WTC11 (cell line): ENCODE measurements around the gene SH3GLB2. TPM values are rescaled to one million over a fixed set of nuclear protein-coding genes. Genes with fewer than 3 reads are reported as not detected.

Source experiments
- ATAC-seq: fragments of 200-7000 bp; cut with Tn5 transposase; 2 replicates; pipeline ENCODE4 v1.10.0; 2021; ENCODE audit warnings: mild to moderate bottlenecking, moderate library complexity
- CTCF ChIA-PET: fragments of 300-600 bp; sonication (Branson Sonifier 250); formaldehyde crosslinking; loops from one replicate; lab custom pipeline; 2021; ENCODE audit warnings: antibody characterized with exemption; lab: Charles Lee
- POLR2A ChIA-PET: fragments of 350-600 bp; sonication (Branson Sonifier 250); formaldehyde crosslinking; loops from one replicate; lab custom pipeline; 2021; ENCODE audit warnings: antibody characterized with exemption; lab: Charles Lee
- DNase-seq: peaks from one replicate; pipeline ENCODE4 v3.0.0; 2021; ENCODE audit warnings: low spot score
- H3K27ac Mint-ChIP-seq: 2 replicates; pipeline ENCODE4 v1.8.0; 2021; ENCODE audit warnings: mixed read lengths
- H3K27me3 Mint-ChIP-seq: 2 replicates; pipeline ENCODE4 v1.8.0; 2021; ENCODE audit warnings: low read depth, mild to moderate bottlenecking, moderate library complexity, mixed read lengths
- H3K36me3 Mint-ChIP-seq: 2 replicates; pipeline ENCODE4 v1.8.0; 2021; ENCODE audit warnings: mixed read lengths
- H3K4me1 Mint-ChIP-seq: 2 replicates; pipeline ENCODE4 v1.8.0; 2022; ENCODE audit warnings: mixed read lengths
- H3K4me3 Mint-ChIP-seq: 2 replicates; pipeline ENCODE4 v1.8.0; 2021; ENCODE audit warnings: mild to moderate bottlenecking, moderate library complexity, mixed read lengths
- H3K9me3 Mint-ChIP-seq: 2 replicates; pipeline ENCODE4 v1.8.0; 2021; ENCODE audit warnings: mixed read lengths
- ATF2 ChIP-seq: sonication (generic); formaldehyde crosslinking; IDR thresholded peaks from 2 replicates; pipeline ENCODE4 v1.8.1; 2022; ENCODE audit warnings: low read depth, missing genetic modification reagents, borderline replicate concordance
- CREM ChIP-seq: sonication (generic); formaldehyde crosslinking; IDR thresholded peaks from 2 replicates; pipeline ENCODE4 v1.8.1; 2022; ENCODE audit warnings: mild to moderate bottlenecking, missing genetic modification reagents, moderate library complexity
- ELF4 ChIP-seq: sonication (generic); formaldehyde crosslinking; IDR thresholded peaks from 2 replicates; pipeline ENCODE4 v1.8.1; 2022; ENCODE audit warnings: low read depth, mild to moderate bottlenecking, moderate library complexity, missing genetic modification reagents
- FOXK1 ChIP-seq: sonication (generic); formaldehyde crosslinking; IDR thresholded peaks from 2 replicates; pipeline ENCODE4 v1.8.0; 2022; ENCODE audit warnings: mild to moderate bottlenecking, moderate library complexity, missing genetic modification reagents
- FOXP1 ChIP-seq: sonication (generic); formaldehyde crosslinking; IDR thresholded peaks from 2 replicates; pipeline ENCODE4 v1.8.0; 2022; ENCODE audit warnings: missing genetic modification reagents, mild to moderate bottlenecking, moderate library complexity, borderline replicate concordance
- FOXP4 ChIP-seq: sonication (generic); formaldehyde crosslinking; IDR thresholded peaks from 2 replicates; pipeline ENCODE4 v1.8.0; 2022; ENCODE audit warnings: mild to moderate bottlenecking, missing genetic modification reagents
- HMGXB4 ChIP-seq: sonication (generic); formaldehyde crosslinking; IDR thresholded peaks from 2 replicates; pipeline ENCODE4 v1.8.1; 2023; ENCODE audit warnings: mild to moderate bottlenecking, moderate library complexity, missing genetic modification reagents
- KAT7 ChIP-seq: sonication (generic); formaldehyde crosslinking; IDR thresholded peaks from 2 replicates; pipeline ENCODE4 v1.8.1; 2023; ENCODE audit warnings: missing genetic modification reagents, mild to moderate bottlenecking, borderline replicate concordance
- NFATC4 ChIP-seq: fragments of 250-450 bp; sonication (Bioruptor Pico); IDR thresholded peaks from 2 replicates; pipeline ENCODE4 v1.9.0; 2021; ENCODE audit warnings: mild to moderate bottlenecking
- RORB ChIP-seq: fragments of 250-450 bp; sonication (Bioruptor Pico); IDR thresholded peaks from 2 replicates; pipeline ENCODE4 v1.9.0; 2021; ENCODE audit warnings: mild to moderate bottlenecking
- SMAD3 ChIP-seq: sonication (generic); formaldehyde crosslinking; IDR thresholded peaks from 2 replicates; pipeline ENCODE4 v1.8.0; 2022; ENCODE audit warnings: missing genetic modification reagents, mild to moderate bottlenecking, borderline replicate concordance
- SP1 ChIP-seq: sonication (generic); formaldehyde crosslinking; conservative IDR thresholded peaks from 2 replicates; pipeline ENCODE4 v1.8.1; 2022; ENCODE audit warnings: missing genetic modification reagents
- USF2 ChIP-seq: sonication (generic); formaldehyde crosslinking; IDR thresholded peaks from 2 replicates; pipeline ENCODE4 v1.8.1; 2023; ENCODE audit warnings: mild to moderate bottlenecking, missing genetic modification reagents, moderate library complexity
- ZNF121 ChIP-seq: sonication (generic); formaldehyde crosslinking; IDR thresholded peaks from 2 replicates; pipeline ENCODE4 v1.8.0; 2023; ENCODE audit warnings: missing genetic modification reagents
- ZNF512 ChIP-seq: sonication (generic); formaldehyde crosslinking; IDR thresholded peaks from 2 replicates; pipeline ENCODE4 v1.8.1; 2022; ENCODE audit warnings: missing genetic modification reagents, borderline replicate concordance
- ZSCAN18 ChIP-seq: fragments of 250-450 bp; sonication (Bioruptor Pico); IDR thresholded peaks from 2 replicates; pipeline ENCODE4 v2.1.2; 2022; ENCODE audit warnings: mild to moderate bottlenecking, moderate library complexity
- total RNA-seq: library from RNA; stranded (reverse); gene quantifications from 3 replicates; pipeline ENCODE4 v1.2.3, GENCODE V29; 2021

The SH3GLB2 gene
- total RNA-seq, 1 experiment from 2014 or later: 59.7 TPM

GRCh38 chr9:129072171-129072570 lies 44.0 kb upstream of the SH3GLB2 start:
- Mint-ChIP-seq H3K4me1 (peaks cover 28% of the 10 kb centered on the region), H3K27ac (peak overlapping the region; percentile 97), H3K4me3 (peak overlapping the region; percentile 62), H3K9me3 (no peaks in the 10 kb centered on the region), H3K27me3 (no peaks in the 10 kb centered on the region), H3K36me3 (peaks cover 9% of the 10 kb centered on the region)
- TF ChIP-seq FOXK1 (CRISPR knock-in tag) (no peak), SMAD3 (no peak), ZNF121 (peak; percentile 75), USF2 (CRISPR knock-in tag) (no peak), HMGXB4 (CRISPR knock-in tag) (0 out of 2 replicates have a peak, but pooled peaks have one; percentile 3), ZSCAN18 (no peak)
- CTCF ChIA-PET: interaction anchor here (1.0 to 2.4 kb wide), 2 partner anchors 8 to 15 kb away, joined by 3 to 10 read pairs; partner anchors contain the start of gene DOLPP1
- DNase-seq: no peak
- peak; percentile 14 for ATAC-seq
- POLR2A ChIA-PET: interaction anchor here (0.7 to 1.4 kb wide), 4 partner anchors 9 to 1142 kb away, joined by 3 to 5 read pairs (median 3); partner anchors contain the start of gene DOLPP1

GRCh38 chr9:129071526-129072126 lies 43.5 kb upstream of the SH3GLB2 start:
- Mint-ChIP-seq H3K36me3 (peaks cover 11% of the 10 kb centered on the region), H3K4me3 (peak overlapping the region; percentile 62), H3K27me3 (no peaks in the 10 kb centered on the region), H3K27ac (peak overlapping the region; percentile 97), H3K9me3 (no peaks in the 10 kb centered on the region), H3K4me1 (peaks cover 28% of the 10 kb centered on the region)
- DNase-seq (peak; percentile 92), ATAC-seq (peak; percentile 90)
- peak; percentile 18; the same call in 1 of the 2 replicates for TF ChIP-seq FOXP1 (CRISPR knock-in tag)
- 0 out of 2 replicates have a peak, but pooled peaks have one; percentile 20 for TF ChIP-seq CREM (CRISPR knock-in tag)
- 0 out of 2 replicates have a peak, but pooled peaks have one; percentile 44 for TF ChIP-seq KAT7
- peak; percentile 82 for TF ChIP-seq FOXK1 (CRISPR knock-in tag)
- no peak for TF ChIP-seq ELF4 (CRISPR knock-in tag)
- TF ChIP-seq FOXP4 (CRISPR knock-in tag): peak; percentile 57; the same call in 1 of the 2 replicates
- ChIA-PET POLR2A (interaction anchor here (0.7 to 1.4 kb wide), 4 partner anchors 9 to 1142 kb away, joined by 3 to 5 read pairs (median 3); partner anchors contain the start of gene DOLPP1), CTCF (interaction anchor here (0.6 to 2.4 kb wide), 5 partner anchors 9 to 43 kb away, joined by 3 to 10 read pairs (median 4); partner anchors contain the start of genes DOLPP1 and SH3GLB2)

- Mint-ChIP-seq H3K27me3 (no peaks in the 10 kb centered on the region), H3K4me3 (peak overlapping the region; percentile 62), H3K9me3 (no peaks in the 10 kb centered on the region), H3K36me3 (peaks cover 12% of the 10 kb centered on the region), H3K27ac (peak overlapping the region; percentile 85), H3K4me1 (peaks cover 28% of the 10 kb centered on the region)
- DNase-seq (no peak), ATAC-seq (peak; percentile 7)
- ChIA-PET CTCF (interaction anchor here (0.6 to 2.4 kb wide), 5 partner anchors 9 to 338 kb away, joined by 3 to 10 read pairs (median 4); partner anchors contain the start of genes DOLPP1 and SH3GLB2), POLR2A (interaction anchor here (1.4 kb wide), 1 partner anchor 10 kb away, joined by 5 read pairs; the partner anchor contains the start of gene DOLPP1)
- no peak for TF ChIP-seq SP1
- TF ChIP-seq RORB (CRISPR knock-in tag): no peak
- no peak for TF ChIP-seq ZNF512 (CRISPR knock-in tag)
- TF ChIP-seq ELF4 (CRISPR knock-in tag): no peak
- no peak for TF ChIP-seq NFATC4 (CRISPR knock-in tag)
- no peak for TF ChIP-seq USF2 (CRISPR knock-in tag)
- no peak for TF ChIP-seq ATF2
These were observed 42.8 kb upstream of the SH3GLB2 start for GRCh38 chr9:129070696-129071525.
